ENCODE measurements around the gene RDH8. TPM values are rescaled to one million over a fixed set of nuclear protein-coding genes. Genes with fewer than 3 reads are reported as not detected.

The RDH8 gene
- total RNA-seq, 1 experiment from 2014 or later = not detected

- intact Hi-C loops (cut with micrococcal nuclease) = no loop called here
- H3K4me1 ChIP-seq (ENCODE audit: insufficient read depth, low read length) = peaks cover 4% of the 10 kb centered on the region; the same call in 1 of the 2 replicates
- H2AFZ ChIP-seq (ENCODE audit: low read length) = no peak overlapping the region
- no peak overlapping the region for H3K27ac ChIP-seq (ENCODE audit: low read length)
- H3F3A ChIP-seq (ENCODE audit: low read length, unreplicated experiment) = no peaks in the 10 kb centered on the region
- no peak overlapping the region for H3K4me3 ChIP-seq (ENCODE audit: low read length)
- DNase-seq (no peak), ATAC-seq (no peak)
- peaks cover 42% of the 10 kb centered on the region for H3K27me3 ChIP-seq (ENCODE audit: low read length)
- no peaks in the 10 kb centered on the region for H3K9me3 ChIP-seq (ENCODE audit: low read length)
- no peaks in the 10 kb centered on the region for H3K79me2 ChIP-seq (ENCODE audit: low read length)
- H3K36me3 ChIP-seq (ENCODE audit: low read depth, low read length) = no peaks in the 10 kb centered on the region
- H3K4me2 ChIP-seq (ENCODE audit: low read length) = no peak overlapping the region
- no peaks in the 10 kb centered on the region for H3K9me2 ChIP-seq (replicated peaks; ENCODE audit: low read length)
- H4K20me1 ChIP-seq (ENCODE audit: low read length) = no peaks in the 10 kb centered on the region
- TF ChIP-seq EZH2phosphoT487 (IDR thresholded peaks at IDR 0.05; ENCODE audit: borderline replicate concordance, low read length) = no peak
- TF ChIP-seq EZH2 (IDR thresholded peaks at IDR 0.05; ENCODE audit: low read length, unreplicated experiment) = no peak
- TF ChIP-seq, protein P1, sequence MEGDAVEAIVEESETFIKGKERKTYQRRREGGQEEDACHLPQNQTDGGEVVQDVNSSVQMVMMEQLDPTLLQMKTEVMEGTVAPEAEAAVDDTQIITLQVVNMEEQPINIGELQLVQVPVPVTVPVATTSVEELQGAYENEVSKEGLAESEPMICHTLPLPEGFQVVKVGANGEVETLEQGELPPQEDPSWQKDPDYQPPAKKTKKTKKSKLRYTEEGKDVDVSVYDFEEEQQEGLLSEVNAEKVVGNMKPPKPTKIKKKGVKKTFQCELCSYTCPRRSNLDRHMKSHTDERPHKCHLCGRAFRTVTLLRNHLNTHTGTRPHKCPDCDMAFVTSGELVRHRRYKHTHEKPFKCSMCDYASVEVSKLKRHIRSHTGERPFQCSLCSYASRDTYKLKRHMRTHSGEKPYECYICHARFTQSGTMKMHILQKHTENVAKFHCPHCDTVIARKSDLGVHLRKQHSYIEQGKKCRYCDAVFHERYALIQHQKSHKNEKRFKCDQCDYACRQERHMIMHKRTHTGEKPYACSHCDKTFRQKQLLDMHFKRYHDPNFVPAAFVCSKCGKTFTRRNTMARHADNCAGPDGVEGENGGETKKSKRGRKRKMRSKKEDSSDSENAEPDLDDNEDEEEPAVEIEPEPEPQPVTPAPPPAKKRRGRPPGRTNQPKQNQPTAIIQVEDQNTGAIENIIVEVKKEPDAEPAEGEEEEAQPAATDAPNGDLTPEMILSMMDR (conservative IDR thresholded peaks at IDR 0.05; ENCODE audit: low read depth, low read length) = no peak
- no peak overlapping the region for H3K9ac ChIP-seq (ENCODE audit: low read length)
- BruUV-seq (replicated peaks) = no TSS peak
- POLR2A ChIA-PET (ENCODE audit: unreplicated experiment) = no interaction called here
- CTCF ChIA-PET = no interaction called here
These were observed 5.7 kb upstream of the RDH8 start for GRCh38 chr19:10007371-10008183.

DNA sequence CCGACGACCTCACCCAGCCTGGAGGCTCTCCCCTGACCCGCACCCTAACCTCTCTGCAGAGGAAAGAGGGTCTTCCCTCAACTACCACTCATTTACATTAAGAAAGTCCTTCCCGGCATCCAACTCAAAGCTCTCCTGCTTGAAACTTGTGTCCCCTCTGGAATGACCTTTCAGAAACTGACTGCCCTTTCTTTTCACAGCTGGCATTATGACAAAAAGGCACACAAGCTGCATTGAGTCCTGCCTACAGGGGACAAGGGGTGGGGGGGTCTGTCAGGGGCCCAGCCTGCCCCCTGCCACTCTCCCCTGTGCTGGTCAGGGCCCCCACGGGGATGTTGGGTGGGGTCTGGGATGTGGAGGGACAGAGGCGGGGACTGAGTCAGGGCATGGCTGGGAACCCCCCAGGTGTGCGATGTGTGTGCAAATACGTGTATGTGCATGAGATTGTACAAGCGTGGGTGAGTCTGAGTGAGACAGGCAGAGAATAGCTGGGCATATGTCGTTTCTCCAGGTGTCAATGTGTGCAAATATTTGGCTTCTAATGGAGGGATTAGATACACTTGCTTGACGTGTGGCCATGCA, 5.0 kb upstream of the RDH8 start:
- TF ChIP-seq EZH2 (IDR thresholded peaks at IDR 0.05; ENCODE audit: low read length, unreplicated experiment) (no peak), EZH2phosphoT487 (IDR thresholded peaks at IDR 0.05; ENCODE audit: borderline replicate concordance, low read length) (no peak)
- TF ChIP-seq, protein P1 (conservative IDR thresholded peaks at IDR 0.05; ENCODE audit: low read depth, low read length) = no peak
- Histone ChIP-seq H3K9me2 (replicated peaks; ENCODE audit: low read length) (no peaks in the 10 kb centered on the region), H3K9me3 (ENCODE audit: low read length) (no peaks in the 10 kb centered on the region), H3K36me3 (ENCODE audit: low read depth, low read length) (no peaks in the 10 kb centered on the region), H3F3A (ENCODE audit: low read length, unreplicated experiment) (no peaks in the 10 kb centered on the region), H3K9ac (ENCODE audit: low read length) (no peak overlapping the region), H3K4me2 (ENCODE audit: low read length) (no peak overlapping the region), H3K4me3 (ENCODE audit: low read length) (no peak overlapping the region), H4K20me1 (ENCODE audit: low read length) (no peaks in the 10 kb centered on the region), H2AFZ (ENCODE audit: low read length) (no peak overlapping the region), H3K27ac (ENCODE audit: low read length) (no peak overlapping the region), H3K4me1 (ENCODE audit: insufficient read depth, low read length) (peaks cover 4% of the 10 kb centered on the region; the same call in 1 of the 2 replicates), H3K79me2 (ENCODE audit: low read length) (no peaks in the 10 kb centered on the region), H3K27me3 (ENCODE audit: low read length) (peaks cover 46% of the 10 kb centered on the region)
- BruUV-seq (replicated peaks) = no TSS peak
- intact Hi-C loops (cut with micrococcal nuclease) = no loop called here
- ChIA-PET CTCF (no interaction called here), POLR2A (ENCODE audit: unreplicated experiment) (no interaction called here)
- no peak for ATAC-seq
- no peak for DNase-seq

Measured in PC-3 (cell line).